Tibial nerve (tissue), 4 donors: ENCODE data around the gene SNX18. TPM values are rescaled to one million over a fixed set of nuclear protein-coding genes. Genes with fewer than 3 reads are reported as not detected.
A peak's percentile ranks its signal among the peaks of the same experiment; 100 is the strongest.

Source experiments
- DNase-seq, 2 donors: peaks; one replicate each; pipeline ENCODE4 v3.0.0-alpha.2; 2019; ENCODE audit warnings: low spot score in 2 of 2
- H3K27ac ChIP-seq, 4 donors: fragments of 200-600 bp; sonication (generic) in 3 of 4; one replicate each; pipeline ENCODE4 v1.5.1; 2017 to 2019; ENCODE audit warnings: mild to moderate bottlenecking in 1 of 4
- H3K27me3 ChIP-seq, 2 donors: fragments of 200-600 bp; sonication (generic) in 1 of 2; one replicate each; pipeline versions ENCODE4 v1.5.1 to v1.6.0; 2017 to 2019
- H3K36me3 ChIP-seq, 3 donors: fragments of 200-600 bp; sonication (generic); one replicate each; pipeline ENCODE4 v1.5.1; 2018 to 2019
- H3K4me1 ChIP-seq, 4 donors: fragments of 200-600 bp; sonication (generic) in 3 of 4; one replicate each; pipeline ENCODE4 v1.5.1; 2017 to 2019
- H3K4me3 ChIP-seq, 4 donors: fragments of 200-600 bp; sonication (generic) in 3 of 4; one replicate each; pipeline ENCODE4 v1.5.1; 2017 to 2019; ENCODE audit warnings: mild to moderate bottlenecking in 1 of 4, moderate library complexity in 1 of 4
- H3K9me3 ChIP-seq, 4 donors: fragments of 200-600 bp; sonication (generic) in 3 of 4; one replicate each; pipeline ENCODE4 v1.5.1; 2017 to 2019
- EP300 ChIP-seq, 2 donors: sonication (generic); formaldehyde crosslinking; IDR thresholded peaks; one replicate each; pipeline ENCODE4 v1.6.1; 2017; ENCODE audit warnings: antibody characterized with exemption in 2 of 2, mild to moderate bottlenecking in 1 of 2
- POLR2A ChIP-seq, 2 donors: fragments of 450-650 bp; IDR thresholded peaks; one replicate each; pipeline ENCODE4 v1.6.1; 2017; ENCODE audit warnings: antibody characterized with exemption in 2 of 2, mild to moderate bottlenecking in 2 of 2, moderate library complexity in 2 of 2
- whole genome bisulfite sequencing, 2 donors: methylation state at CpG; one replicate each; pipeline ENCODE4 v1.1.5; 2018; 5-methylcytosine and 5-hydroxymethylcytosine counted together
- total RNA-seq, 4 donors: library from RNA; depleted of rRNA; stranded (reverse); fragments of >200 nt; gene quantifications; one replicate each; pipeline ENCODE4 v1.1.0, GENCODE V29; 2016
- TF ChIP-seq, protein P1 (sequence below), 5 experiments: fragments of 200-600 bp in 3 of 5; fragments of 450-650 bp in 2 of 5; sonication (generic) in 3 of 5; IDR thresholded peaks; one replicate each; pipeline ENCODE4 v1.5.1; 2016 to 2019; ENCODE audit warnings: antibody characterized with exemption in 5 of 5, mild to moderate bottlenecking in 3 of 5, moderate library complexity in 2 of 5

SNX18 gene
- total RNA-seq, 4 donors from 2014 or later, result 39.3 to 61.5 (median 45.6) TPM

- H3K36me3 ChIP-seq, result no peaks in the 10 kb centered on the region
- no peaks in the 10 kb centered on the region for H3K9me3 ChIP-seq
- no peaks in the 10 kb centered on the region for H3K27me3 ChIP-seq
- H3K4me3 ChIP-seq, result no peak overlapping the region
- H3K4me1 ChIP-seq, result peaks cover 0 to 46% (median 18%) of the 10 kb centered on the region in 4 donors
- TF ChIP-seq EP300 (IDR thresholded peaks at IDR 0.05), result no peak
- TF ChIP-seq, protein P1, sequence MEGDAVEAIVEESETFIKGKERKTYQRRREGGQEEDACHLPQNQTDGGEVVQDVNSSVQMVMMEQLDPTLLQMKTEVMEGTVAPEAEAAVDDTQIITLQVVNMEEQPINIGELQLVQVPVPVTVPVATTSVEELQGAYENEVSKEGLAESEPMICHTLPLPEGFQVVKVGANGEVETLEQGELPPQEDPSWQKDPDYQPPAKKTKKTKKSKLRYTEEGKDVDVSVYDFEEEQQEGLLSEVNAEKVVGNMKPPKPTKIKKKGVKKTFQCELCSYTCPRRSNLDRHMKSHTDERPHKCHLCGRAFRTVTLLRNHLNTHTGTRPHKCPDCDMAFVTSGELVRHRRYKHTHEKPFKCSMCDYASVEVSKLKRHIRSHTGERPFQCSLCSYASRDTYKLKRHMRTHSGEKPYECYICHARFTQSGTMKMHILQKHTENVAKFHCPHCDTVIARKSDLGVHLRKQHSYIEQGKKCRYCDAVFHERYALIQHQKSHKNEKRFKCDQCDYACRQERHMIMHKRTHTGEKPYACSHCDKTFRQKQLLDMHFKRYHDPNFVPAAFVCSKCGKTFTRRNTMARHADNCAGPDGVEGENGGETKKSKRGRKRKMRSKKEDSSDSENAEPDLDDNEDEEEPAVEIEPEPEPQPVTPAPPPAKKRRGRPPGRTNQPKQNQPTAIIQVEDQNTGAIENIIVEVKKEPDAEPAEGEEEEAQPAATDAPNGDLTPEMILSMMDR (IDR thresholded peaks at IDR 0.05), result no peak
- TF ChIP-seq POLR2A (IDR thresholded peaks at IDR 0.05), result no peak
- peak overlapping the region in 1 of 4 donors; percentile 8 for H3K27ac ChIP-seq
- WGBS, 2 donors, result 91 to 93% methylated on average over 3 of the region's 3 CpGs
- DNase-seq, result no peak
These were observed 1.9 kb upstream of the SNX18 start for GRCh38 chr5:54515634-54516033.

GRCh38 chr5:54516051-54516655 is 1.4 kb upstream of the SNX18 start:
- H3K9me3 ChIP-seq, result no peaks in the 10 kb centered on the region
- WGBS, 2 donors, result 44% methylated on average over 4 of the region's 4 CpGs
- H3K4me3 ChIP-seq, result no peak overlapping the region
- H3K27me3 ChIP-seq, result no peaks in the 10 kb centered on the region
- TF ChIP-seq EP300 (IDR thresholded peaks at IDR 0.05), result no peak
- TF ChIP-seq POLR2A (IDR thresholded peaks at IDR 0.05), result no peak
- TF ChIP-seq, protein P1 (IDR thresholded peaks at IDR 0.05), result no peak
- H3K36me3 ChIP-seq, result no peaks in the 10 kb centered on the region
- peaks cover 0 to 51% (median 22%) of the 10 kb centered on the region in 4 donors for H3K4me1 ChIP-seq
- DNase-seq, result no peak
- peak overlapping the region in 2 of 4 donors; percentile 46 to 93 for H3K27ac ChIP-seq

GRCh38 chr5:54517174-54517511 is 416 bp upstream of the SNX18 start:
- 9 to 10% methylated on average over 4 of the region's 4 CpGs for WGBS, 2 donors
- Histone ChIP-seq H3K27ac (peak overlapping the region in 2 of 4 donors; percentile 46 to 93), H3K9me3 (no peaks in the 10 kb centered on the region), H3K4me3 (peak overlapping the region in 3 of 4 donors; percentile 17 to 79 (median 68)), H3K27me3 (no peaks in the 10 kb centered on the region), H3K4me1 (peaks cover 0 to 61% (median 32%) of the 10 kb centered on the region in 4 donors), H3K36me3 (no peaks in the 10 kb centered on the region)
- TF ChIP-seq, protein P1 (IDR thresholded peaks at IDR 0.05), result no peak
- TF ChIP-seq POLR2A (IDR thresholded peaks at IDR 0.05) (no peak), EP300 (IDR thresholded peaks at IDR 0.05) (no peak)
- no peak for DNase-seq

- WGBS, 2 donors, result 0 to 20% methylated on average over 24 of the region's 79 CpGs
- no peaks in the 10 kb centered on the region for H3K36me3 ChIP-seq
- no peaks in the 10 kb centered on the region for H3K9me3 ChIP-seq
- H3K4me1 ChIP-seq, result peaks cover 0 to 72% (median 38%) of the 10 kb centered on the region in 4 donors
- H3K4me3 ChIP-seq, result peak overlapping the region; percentile 68 to 98 (median 78)
- no peaks in the 10 kb centered on the region for H3K27me3 ChIP-seq
- DNase-seq, result peak in 1 of 2 donors; percentile 30
- peak overlapping the region; percentile 66 to 93 (median 90) for H3K27ac ChIP-seq
- peak in 1 of 2 donors; percentile 21 for TF ChIP-seq EP300 (IDR thresholded peaks at IDR 0.05)
- TF ChIP-seq, protein P1 (IDR thresholded peaks at IDR 0.05), result no peak
These were observed 723 bp downstream of the SNX18 start for GRCh38 chr5:54518146-54518817.

GRCh38 chr5:54518818-54519508 is 1.4 kb downstream of the SNX18 start:
- Histone ChIP-seq H3K9me3 (no peaks in the 10 kb centered on the region), H3K27ac (peak overlapping the region in 3 of 4 donors; percentile 90 to 93 (median 90)), H3K36me3 (no peaks in the 10 kb centered on the region), H3K27me3 (no peaks in the 10 kb centered on the region), H3K4me1 (peaks cover 0 to 79% (median 43%) of the 10 kb centered on the region in 4 donors), H3K4me3 (peak overlapping the region; percentile 68 to 98 (median 78))
- WGBS, 2 donors, result 77 to 84% methylated on average over 35 to 45 of the region's 50 CpGs
- TF ChIP-seq, protein P1 (IDR thresholded peaks at IDR 0.05), result no peak
- TF ChIP-seq POLR2A (IDR thresholded peaks at IDR 0.05), result no peak
- TF ChIP-seq EP300 (IDR thresholded peaks at IDR 0.05), result no peak
- no peak for DNase-seq
